Calu3 (cell line): ENCODE measurements around the gene GALK2. TPM values are rescaled to one million over a fixed set of nuclear protein-coding genes. Genes with fewer than 3 reads are reported as not detected.
"Not testable (repeated sequence)": the region's sequence is repeated elsewhere in the genome, so short reads cannot be mapped to it uniquely, and the experiment has no call there.

Source experiments
- BruUV-seq: library from RNA; stranded (reverse); fragments of 400-500 nt; replicated peaks from 2 replicates; lab custom pipeline; 2021; lab: Mats Ljungman, UMichigan
- CTCF ChIA-PET: fragments of 300-600 bp; sonication (Branson Sonifier 250); formaldehyde crosslinking; loops from one replicate; lab custom pipeline; 2022; ENCODE audit warnings: antibody characterized with exemption; lab: Charles Lee
- DNase-seq: peaks from one replicate; pipeline ENCODE4 v3.0.0; 2022
- H3K27ac Mint-ChIP-seq: one replicate; pipeline ENCODE4 v1.8.0; 2022; ENCODE audit warnings: mixed read lengths; ENCODE audit not compliant: unreplicated experiment
- H3K27me3 Mint-ChIP-seq: one replicate; pipeline ENCODE4 v1.8.0; 2022; ENCODE audit warnings: mixed read lengths; ENCODE audit not compliant: unreplicated experiment
- H3K36me3 Mint-ChIP-seq: one replicate; pipeline ENCODE4 v1.8.0; 2022; ENCODE audit warnings: mild to moderate bottlenecking, moderate library complexity, mixed read lengths; ENCODE audit not compliant: insufficient read depth, unreplicated experiment
- H3K4me1 Mint-ChIP-seq: one replicate; pipeline ENCODE4 v1.8.0; 2022; ENCODE audit warnings: mild to moderate bottlenecking, low read depth, mixed read lengths; ENCODE audit not compliant: unreplicated experiment
- H3K4me3 Mint-ChIP-seq: one replicate; pipeline ENCODE4 v1.8.0; 2022; ENCODE audit warnings: mild to moderate bottlenecking, low read depth, moderate library complexity, mixed read lengths; ENCODE audit not compliant: unreplicated experiment
- H3K9me3 Mint-ChIP-seq: one replicate; pipeline ENCODE4 v1.8.0; 2022; ENCODE audit warnings: low read depth, mixed read lengths; ENCODE audit not compliant: unreplicated experiment
- intact Hi-C: fragments of 100-400 bp; cut with micrococcal nuclease; formaldehyde crosslinking; loops from one replicate; pipeline ENCODE4 v1.10.0; 2022; ENCODE audit not compliant: unreplicated experiment
- total RNA-seq: library from RNA; stranded (reverse); gene quantifications from 2 replicates; pipeline ENCODE4 v1.2.3, GENCODE V29; 2022
- TF ChIP-seq, protein P1 (sequence below): fragments of 200-600 bp; IDR thresholded peaks from one replicate; pipeline ENCODE4 v1.8.0; 2022; ENCODE audit warnings: antibody characterized with exemption; ENCODE audit not compliant: unreplicated experiment

The GALK2 gene
- total RNA-seq, 1 experiment from 2014 or later, result 48.3 TPM

DNA sequence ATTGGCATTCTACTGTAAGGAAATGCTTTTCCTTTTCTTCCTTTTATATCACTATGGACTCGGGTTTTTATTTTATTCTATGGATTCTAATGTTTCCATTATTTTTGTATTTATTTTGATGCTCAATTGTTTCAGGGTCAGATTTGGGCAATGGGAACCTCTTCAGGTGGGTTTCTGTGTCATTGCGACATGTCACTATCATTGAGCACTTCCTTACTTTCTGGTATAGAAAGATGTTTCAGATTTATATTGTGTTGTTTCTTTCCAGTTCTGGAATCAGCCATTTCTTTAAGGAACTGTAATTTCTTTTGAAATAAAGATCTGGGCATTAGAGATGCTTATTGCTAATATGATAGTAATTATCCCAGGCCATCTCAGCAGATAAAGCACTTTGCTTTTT lies 21.8 kb downstream of the GALK2 start:
- no TSS peak for BruUV-seq
- TF ChIP-seq, protein P1, sequence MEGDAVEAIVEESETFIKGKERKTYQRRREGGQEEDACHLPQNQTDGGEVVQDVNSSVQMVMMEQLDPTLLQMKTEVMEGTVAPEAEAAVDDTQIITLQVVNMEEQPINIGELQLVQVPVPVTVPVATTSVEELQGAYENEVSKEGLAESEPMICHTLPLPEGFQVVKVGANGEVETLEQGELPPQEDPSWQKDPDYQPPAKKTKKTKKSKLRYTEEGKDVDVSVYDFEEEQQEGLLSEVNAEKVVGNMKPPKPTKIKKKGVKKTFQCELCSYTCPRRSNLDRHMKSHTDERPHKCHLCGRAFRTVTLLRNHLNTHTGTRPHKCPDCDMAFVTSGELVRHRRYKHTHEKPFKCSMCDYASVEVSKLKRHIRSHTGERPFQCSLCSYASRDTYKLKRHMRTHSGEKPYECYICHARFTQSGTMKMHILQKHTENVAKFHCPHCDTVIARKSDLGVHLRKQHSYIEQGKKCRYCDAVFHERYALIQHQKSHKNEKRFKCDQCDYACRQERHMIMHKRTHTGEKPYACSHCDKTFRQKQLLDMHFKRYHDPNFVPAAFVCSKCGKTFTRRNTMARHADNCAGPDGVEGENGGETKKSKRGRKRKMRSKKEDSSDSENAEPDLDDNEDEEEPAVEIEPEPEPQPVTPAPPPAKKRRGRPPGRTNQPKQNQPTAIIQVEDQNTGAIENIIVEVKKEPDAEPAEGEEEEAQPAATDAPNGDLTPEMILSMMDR, result no peak
- CTCF ChIA-PET, result no interaction called here
- intact Hi-C loops, result no loop called here
- H3K27me3 Mint-ChIP-seq, result no peaks in the 10 kb centered on the region
- peaks cover 12% of the 10 kb centered on the region for H3K4me1 Mint-ChIP-seq
- H3K9me3 Mint-ChIP-seq, result no peaks in the 10 kb centered on the region
- no peak overlapping the region for H3K4me3 Mint-ChIP-seq
- DNase-seq, result no peak
- H3K27ac Mint-ChIP-seq, result no peak overlapping the region
- H3K36me3 Mint-ChIP-seq, result peaks cover 7% of the 10 kb centered on the region

DNA sequence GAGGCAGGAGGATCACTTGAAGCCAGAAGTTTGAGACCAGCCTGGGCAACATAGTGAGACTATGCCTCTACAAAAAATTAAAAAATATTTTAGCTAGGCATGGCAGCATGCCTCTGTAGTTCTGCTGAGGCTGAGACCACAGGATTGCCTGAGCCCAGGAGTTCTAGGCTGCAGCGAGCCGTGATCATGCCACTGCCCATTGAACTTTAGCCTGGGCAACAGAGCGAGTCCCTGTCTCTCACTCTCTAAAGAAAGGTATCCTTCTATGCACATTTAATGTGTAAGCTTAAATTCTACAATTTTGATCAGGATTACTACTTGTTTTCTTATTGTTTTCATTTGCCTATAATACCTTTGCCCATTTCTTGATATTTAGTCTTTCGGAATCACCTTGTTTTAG lies 26.8 kb downstream of the GALK2 start:
- CTCF ChIA-PET, result no interaction called here
- TF ChIP-seq, protein P1, result no peak
- intact Hi-C loops, result no loop called here
- Mint-ChIP-seq H3K36me3 (peaks cover 7% of the 10 kb centered on the region), H3K4me1 (peaks cover 20% of the 10 kb centered on the region), H3K9me3 (no peaks in the 10 kb centered on the region), H3K4me3 (no peak overlapping the region), H3K27ac (no peak overlapping the region), H3K27me3 (no peaks in the 10 kb centered on the region)
- no peak for DNase-seq
- BruUV-seq, result no TSS peak

DNA sequence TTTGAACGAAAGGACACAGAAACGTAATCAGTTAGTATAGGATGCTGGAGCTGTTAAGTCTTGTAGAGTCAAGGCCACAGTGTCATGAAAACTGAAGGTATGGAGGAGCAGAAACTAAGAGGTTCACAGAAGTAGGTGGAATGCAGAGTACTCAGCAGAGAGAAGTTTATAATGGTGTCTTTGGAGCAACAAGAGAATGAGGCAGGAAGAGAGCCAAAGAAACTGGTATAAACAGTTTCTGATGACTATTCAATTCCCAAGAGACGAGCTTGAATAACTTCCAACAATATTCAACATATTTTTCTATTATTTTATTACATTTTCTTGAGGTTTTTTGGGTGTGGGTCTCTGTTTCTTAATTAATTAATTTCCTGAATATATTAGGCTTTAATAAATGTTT lies 29.6 kb downstream of the GALK2 start:
- TF ChIP-seq, protein P1, result no peak
- Mint-ChIP-seq H3K27ac (peak overlapping the region; percentile 56), H3K9me3 (no peaks in the 10 kb centered on the region), H3K4me1 (peaks cover 20% of the 10 kb centered on the region), H3K36me3 (peaks cover 14% of the 10 kb centered on the region), H3K27me3 (no peaks in the 10 kb centered on the region), H3K4me3 (no peak overlapping the region)
- intact Hi-C loops, result no loop called here
- CTCF ChIA-PET, result interaction anchor here (0.6 kb wide), 1 partner anchor 15 kb away, joined by 3 read pairs; no protein-coding TSS in a partner anchor
- no TSS peak for BruUV-seq
- DNase-seq, result no peak

DNA sequence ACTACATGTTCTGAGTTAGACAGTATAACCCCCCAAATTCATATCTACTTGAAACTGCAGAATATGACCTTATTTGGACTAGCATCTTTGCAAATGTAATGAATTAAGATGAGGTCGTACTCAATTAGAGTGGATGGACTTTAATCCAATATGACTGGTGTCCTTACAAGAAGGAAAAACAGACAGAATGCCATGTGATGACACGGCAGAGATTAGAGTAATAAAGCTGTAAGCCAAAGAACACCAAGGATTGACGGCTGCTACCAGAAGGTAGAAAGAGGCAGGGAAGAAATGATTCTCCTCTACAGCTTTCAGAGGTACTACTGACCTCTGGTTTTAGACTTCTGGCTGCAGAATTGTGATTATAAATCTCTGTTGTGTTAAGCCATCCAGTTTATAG lies 30.3 kb downstream of the GALK2 start:
- Mint-ChIP-seq H3K27me3 (no peaks in the 10 kb centered on the region), H3K4me3 (no peak overlapping the region), H3K4me1 (peaks cover 18% of the 10 kb centered on the region), H3K36me3 (peaks cover 18% of the 10 kb centered on the region), H3K27ac (no peak overlapping the region), H3K9me3 (no peaks in the 10 kb centered on the region)
- intact Hi-C loops, result no loop called here
- DNase-seq, result no peak
- BruUV-seq, result no TSS peak
- TF ChIP-seq, protein P1, result no peak
- CTCF ChIA-PET, result interaction anchor here (0.6 kb wide), 1 partner anchor 16 kb away, joined by 3 read pairs; no protein-coding TSS in a partner anchor

DNA sequence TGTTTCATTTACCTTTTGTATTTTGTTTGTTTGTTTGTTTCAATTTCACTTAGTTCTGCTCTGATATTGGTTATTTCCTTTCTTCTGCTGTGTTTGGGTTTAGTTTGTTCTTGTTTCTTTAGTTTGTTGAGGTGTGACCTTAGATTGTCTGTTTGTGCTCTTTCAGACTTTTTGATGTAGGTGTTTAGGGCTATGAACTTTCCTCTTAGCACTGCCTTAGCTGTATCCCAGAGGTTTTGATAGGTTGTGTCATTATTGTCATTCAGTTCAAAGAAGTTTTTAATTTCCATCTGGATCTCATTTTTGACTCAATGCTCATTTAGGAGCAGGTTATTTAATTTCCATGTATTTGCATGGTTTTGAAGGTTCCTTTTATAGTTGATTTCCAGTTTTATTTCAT lies 38.1 kb downstream of the GALK2 start:
- DNase-seq, H3K27me3 Mint-ChIP-seq, H3K9me3 Mint-ChIP-seq, intact Hi-C loops, CTCF ChIA-PET, H3K4me3 Mint-ChIP-seq, H3K27ac Mint-ChIP-seq, H3K4me1 Mint-ChIP-seq, BruUV-seq: not testable (repeated sequence)
- H3K36me3 Mint-ChIP-seq, result peaks cover 17% of the 10 kb centered on the region
